ENCODE measurements around the gene GPR137C.

GPR137C gene

GRCh38 chr14:52522033-52522432, 30.6 kb upstream of the GPR137C start:
- Histone ChIP-seq H3K4me1 (ENCODE audit: control insufficient read depth in 2 of 2, insufficient read depth in 1 of 2, low read depth in 1 of 2, low read length in 2 of 2) (no peaks in the 10 kb centered on the region), H4K91ac (ENCODE audit: low read depth, low read length, poor library complexity) (no peak overlapping the region), H2BK15ac (ENCODE audit: low read length) (no peak overlapping the region), H2AK5ac (ENCODE audit: low read depth, low read length) (no peak overlapping the region), H3K27me3 (ENCODE audit: control insufficient read depth in 3 of 3, insufficient read depth in 3 of 3, low read depth in 1 of 3, low read length in 3 of 3) (no peaks in the 10 kb centered on the region), H2BK5ac (ENCODE audit: low read length) (no peak overlapping the region), H3K23ac (ENCODE audit: low read depth, low read length, poor library complexity) (no peak overlapping the region), H4K8ac (ENCODE audit: low read depth, low read length) (no peak overlapping the region), H3K4me3 (ENCODE audit: low read length in 2 of 2) (no peak overlapping the region), H2BK120ac (ENCODE audit: low read depth, low read length) (no peak overlapping the region), H3K4ac (ENCODE audit: low read length) (no peak overlapping the region), H3K79me1 (ENCODE audit: low read depth, low read length) (no peaks in the 10 kb centered on the region), H3K9ac (ENCODE audit: low read depth, low read length, poor library complexity) (no peak overlapping the region), H2AFZ (ENCODE audit: low read length) (no peak overlapping the region), H3K18ac (ENCODE audit: low read length) (no peak overlapping the region), H3K4me2 (ENCODE audit: insufficient read depth, low read length, poor library complexity, severe bottlenecking) (no peak overlapping the region), H3K9me3 (replicated peaks in 1 of 2; ENCODE audit: control insufficient read depth in 2 of 2, insufficient read depth in 1 of 2, low read depth in 1 of 2, low read length in 2 of 2) (no peaks in the 10 kb centered on the region), H3K14ac (ENCODE audit: low read length) (no peak overlapping the region), H3K36me3 (replicated peaks in 1 of 2; ENCODE audit: control insufficient read depth in 2 of 2, insufficient read depth in 2 of 2, low read length in 2 of 2) (no peaks in the 10 kb centered on the region), H3K27ac (replicated peaks; ENCODE audit: low read length) (no peak overlapping the region), H2BK12ac (ENCODE audit: low read length) (no peak overlapping the region)
- no CpG with 5 or more reads among the region's 1 CpG for WGBS, 2 donors (ENCODE audit: extremely low coverage in 2 of 2, insufficient read length in 2 of 2, insufficient replicate concordance in 1 of 2)
- DNase-seq (ENCODE audit: low spot score): no peak

DNA sequence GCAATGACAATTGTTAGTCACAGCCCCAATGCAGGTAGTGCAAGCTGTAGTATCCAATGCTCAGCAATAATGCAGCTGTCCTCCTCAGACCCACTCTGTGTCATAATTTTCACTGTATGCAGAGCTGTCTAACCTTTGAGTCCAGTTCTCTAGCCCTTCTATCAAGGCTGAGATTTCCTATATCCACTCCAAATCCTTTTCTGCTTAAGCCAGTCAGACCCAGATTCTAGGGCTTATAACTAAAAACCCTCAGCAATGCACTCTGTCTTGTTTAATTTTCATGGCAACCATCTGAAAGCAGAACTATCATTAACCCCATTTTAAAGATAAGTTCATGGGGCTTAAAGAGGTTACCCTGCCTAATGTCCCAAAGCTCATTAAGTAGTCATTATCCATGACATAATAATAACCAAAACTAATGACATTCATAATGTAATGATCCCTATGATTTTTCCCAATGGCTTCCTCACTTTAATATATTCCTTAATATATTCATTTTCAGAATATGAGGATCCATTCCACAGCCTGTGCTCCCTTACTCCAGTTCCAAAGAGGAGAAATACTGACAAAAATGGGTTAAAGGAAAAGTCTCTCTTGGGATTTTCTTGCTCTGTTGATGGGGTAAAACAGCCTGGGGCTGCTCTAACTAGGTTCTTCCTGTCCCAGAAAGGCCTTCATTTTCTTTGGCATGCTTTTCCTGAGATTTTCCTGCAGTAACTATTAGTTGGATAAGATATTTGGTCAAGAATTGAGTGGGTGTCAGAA, 29.9 kb upstream of the GPR137C start:
- H2BK12ac ChIP-seq (ENCODE audit: low read length): no peak overlapping the region
- no peak overlapping the region for H2BK120ac ChIP-seq (ENCODE audit: low read depth, low read length)
- H3K9me3 ChIP-seq (replicated peaks in 1 of 2; ENCODE audit: control insufficient read depth in 2 of 2, insufficient read depth in 1 of 2, low read depth in 1 of 2, low read length in 2 of 2): no peaks in the 10 kb centered on the region
- H2AFZ ChIP-seq (ENCODE audit: low read length): no peak overlapping the region
- no peak overlapping the region for H2BK15ac ChIP-seq (ENCODE audit: low read length)
- no peak overlapping the region for H2AK5ac ChIP-seq (ENCODE audit: low read depth, low read length)
- H4K91ac ChIP-seq (ENCODE audit: low read depth, low read length, poor library complexity): no peak overlapping the region
- no peaks in the 10 kb centered on the region for H3K27me3 ChIP-seq (ENCODE audit: control insufficient read depth in 3 of 3, insufficient read depth in 3 of 3, low read depth in 1 of 3, low read length in 3 of 3)
- no peaks in the 10 kb centered on the region for H3K36me3 ChIP-seq (replicated peaks in 1 of 2; ENCODE audit: control insufficient read depth in 2 of 2, insufficient read depth in 2 of 2, low read length in 2 of 2)
- no peaks in the 10 kb centered on the region for H3K79me1 ChIP-seq (ENCODE audit: low read depth, low read length)
- no peak overlapping the region for H3K23ac ChIP-seq (ENCODE audit: low read depth, low read length, poor library complexity)
- no peak overlapping the region for H3K4me3 ChIP-seq (ENCODE audit: low read length in 2 of 2)
- no peak overlapping the region for H3K4ac ChIP-seq (ENCODE audit: low read length)
- H3K27ac ChIP-seq (replicated peaks; ENCODE audit: low read length): no peak overlapping the region
- H3K4me2 ChIP-seq (ENCODE audit: insufficient read depth, low read length, poor library complexity, severe bottlenecking): no peak overlapping the region
- H2BK5ac ChIP-seq (ENCODE audit: low read length): no peak overlapping the region
- no peak overlapping the region for H3K9ac ChIP-seq (ENCODE audit: low read depth, low read length, poor library complexity)
- DNase-seq (ENCODE audit: low spot score): no peak
- no peak overlapping the region for H4K8ac ChIP-seq (ENCODE audit: low read depth, low read length)
- no peak overlapping the region for H3K18ac ChIP-seq (ENCODE audit: low read length)
- no peak overlapping the region for H3K14ac ChIP-seq (ENCODE audit: low read length)
- H3K4me1 ChIP-seq (ENCODE audit: control insufficient read depth in 2 of 2, insufficient read depth in 1 of 2, low read depth in 1 of 2, low read length in 2 of 2): no peaks in the 10 kb centered on the region

DNA sequence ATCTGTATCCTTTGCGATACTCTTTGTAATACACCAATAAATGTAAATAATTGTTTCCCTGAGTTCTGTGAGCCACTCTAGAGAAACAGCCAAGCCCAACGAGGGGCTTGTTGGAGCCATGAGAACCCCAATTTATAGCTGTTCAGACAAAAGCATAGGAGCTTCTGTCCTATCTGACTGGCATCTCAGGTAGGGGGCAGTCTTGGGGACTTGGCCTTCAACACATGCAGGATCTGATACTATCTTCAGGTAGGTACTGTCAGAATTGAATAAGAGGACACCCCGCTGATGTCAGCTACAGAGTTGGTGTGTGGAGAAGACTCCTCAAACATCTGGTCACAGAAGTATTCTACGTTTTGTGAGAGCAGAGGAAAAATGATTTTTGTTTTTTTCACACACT, 25.6 kb upstream of the GPR137C start:
- H2BK15ac ChIP-seq (ENCODE audit: low read length): no peak overlapping the region
- H2BK5ac ChIP-seq (ENCODE audit: low read length): no peak overlapping the region
- H3K4me1 ChIP-seq (ENCODE audit: control insufficient read depth in 2 of 2, insufficient read depth in 1 of 2, low read depth in 1 of 2, low read length in 2 of 2): no peaks in the 10 kb centered on the region
- H3K4me3 ChIP-seq (ENCODE audit: low read length in 2 of 2): no peak overlapping the region
- H2BK12ac ChIP-seq (ENCODE audit: low read length): no peak overlapping the region
- no peaks in the 10 kb centered on the region for H3K27me3 ChIP-seq (ENCODE audit: control insufficient read depth in 3 of 3, insufficient read depth in 3 of 3, low read depth in 1 of 3, low read length in 3 of 3)
- no peak overlapping the region for H3K18ac ChIP-seq (ENCODE audit: low read length)
- no peak overlapping the region for H2AK5ac ChIP-seq (ENCODE audit: low read depth, low read length)
- no peak overlapping the region for H3K9ac ChIP-seq (ENCODE audit: low read depth, low read length, poor library complexity)
- no peaks in the 10 kb centered on the region for H3K9me3 ChIP-seq (replicated peaks in 1 of 2; ENCODE audit: control insufficient read depth in 2 of 2, insufficient read depth in 1 of 2, low read depth in 1 of 2, low read length in 2 of 2)
- DNase-seq (ENCODE audit: low spot score): no peak
- no peak overlapping the region for H3K4ac ChIP-seq (ENCODE audit: low read length)
- no peak overlapping the region for H3K23ac ChIP-seq (ENCODE audit: low read depth, low read length, poor library complexity)
- no peak overlapping the region for H4K8ac ChIP-seq (ENCODE audit: low read depth, low read length)
- H4K91ac ChIP-seq (ENCODE audit: low read depth, low read length, poor library complexity): no peak overlapping the region
- no peak overlapping the region for H3K27ac ChIP-seq (replicated peaks; ENCODE audit: low read length)
- no peak overlapping the region for H3K4me2 ChIP-seq (ENCODE audit: insufficient read depth, low read length, poor library complexity, severe bottlenecking)
- no peaks in the 10 kb centered on the region for H3K36me3 ChIP-seq (replicated peaks in 1 of 2; ENCODE audit: control insufficient read depth in 2 of 2, insufficient read depth in 2 of 2, low read length in 2 of 2)
- H3K14ac ChIP-seq (ENCODE audit: low read length): no peak overlapping the region
- H3K79me1 ChIP-seq (ENCODE audit: low read depth, low read length): no peaks in the 10 kb centered on the region
- H2AFZ ChIP-seq (ENCODE audit: low read length): no peak overlapping the region
- H2BK120ac ChIP-seq (ENCODE audit: low read depth, low read length): no peak overlapping the region
- WGBS, 2 donors (ENCODE audit: extremely low coverage in 2 of 2, insufficient read length in 2 of 2, insufficient replicate concordance in 1 of 2): no CpG with 5 or more reads among the region's 4 CpGs

- H2BK15ac ChIP-seq (ENCODE audit: low read length): no peak overlapping the region
- H3K4ac ChIP-seq (ENCODE audit: low read length): no peak overlapping the region
- H3K14ac ChIP-seq (ENCODE audit: low read length): no peak overlapping the region
- no peak for DNase-seq (ENCODE audit: low spot score)
- no peaks in the 10 kb centered on the region for H3K27me3 ChIP-seq (ENCODE audit: control insufficient read depth in 3 of 3, insufficient read depth in 3 of 3, low read depth in 1 of 3, low read length in 3 of 3)
- no peak overlapping the region for H3K23ac ChIP-seq (ENCODE audit: low read depth, low read length, poor library complexity)
- H4K8ac ChIP-seq (ENCODE audit: low read depth, low read length): no peak overlapping the region
- no peak overlapping the region for H2AK5ac ChIP-seq (ENCODE audit: low read depth, low read length)
- H3K9me3 ChIP-seq (replicated peaks in 1 of 2; ENCODE audit: control insufficient read depth in 2 of 2, insufficient read depth in 1 of 2, low read depth in 1 of 2, low read length in 2 of 2): no peaks in the 10 kb centered on the region
- no peak overlapping the region for H3K9ac ChIP-seq (ENCODE audit: low read depth, low read length, poor library complexity)
- no peak overlapping the region for H3K4me3 ChIP-seq (ENCODE audit: low read length in 2 of 2)
- H3K4me2 ChIP-seq (ENCODE audit: insufficient read depth, low read length, poor library complexity, severe bottlenecking): no peak overlapping the region
- H3K36me3 ChIP-seq (replicated peaks in 1 of 2; ENCODE audit: control insufficient read depth in 2 of 2, insufficient read depth in 2 of 2, low read length in 2 of 2): peaks cover 0 to 25% of the 10 kb centered on the region in 2 donors
- H2BK5ac ChIP-seq (ENCODE audit: low read length): no peak overlapping the region
- no peak overlapping the region for H4K91ac ChIP-seq (ENCODE audit: low read depth, low read length, poor library complexity)
- no peak overlapping the region for H3K18ac ChIP-seq (ENCODE audit: low read length)
- no peak overlapping the region for H2BK120ac ChIP-seq (ENCODE audit: low read depth, low read length)
- H2BK12ac ChIP-seq (ENCODE audit: low read length): no peak overlapping the region
- H3K79me1 ChIP-seq (ENCODE audit: low read depth, low read length): no peaks in the 10 kb centered on the region
- H3K4me1 ChIP-seq (ENCODE audit: control insufficient read depth in 2 of 2, insufficient read depth in 1 of 2, low read depth in 1 of 2, low read length in 2 of 2): no peaks in the 10 kb centered on the region
- H2AFZ ChIP-seq (ENCODE audit: low read length): no peak overlapping the region
- H3K27ac ChIP-seq (replicated peaks; ENCODE audit: low read length): no peak overlapping the region
Observed at GRCh38 chr14:52531481-52531880, 21.2 kb upstream of the GPR137C start.
